Peyer's patch (tissue), 4 donors: ENCODE measurements around the gene FKRP. TPM values are rescaled to one million over a fixed set of nuclear protein-coding genes. Genes with fewer than 3 reads are reported as not detected.
A peak's percentile ranks its signal among the peaks of the same experiment; 100 is the strongest.

Experiments used
- DNase-seq, 3 donors: peaks; one replicate each; pipeline ENCODE4 v3.0.0-alpha.2; 2017 to 2019
- H3K27ac ChIP-seq, 4 donors: fragments of 200-600 bp; sonication (generic); one replicate each; pipeline ENCODE4 v1.5.1; 2016 to 2019
- H3K27me3 ChIP-seq, 2 donors: fragments of 200-600 bp; sonication (generic); one replicate each; pipeline ENCODE4 v1.5.1; 2019
- H3K36me3 ChIP-seq, 3 donors: fragments of 200-600 bp; sonication (generic); one replicate each; pipeline ENCODE4 v1.5.1; 2016 to 2019
- H3K4me1 ChIP-seq, 4 donors: fragments of 200-600 bp; sonication (generic); one replicate each; pipeline ENCODE4 v1.5.1; 2016 to 2019
- H3K4me3 ChIP-seq, 4 donors: fragments of 200-600 bp; sonication (generic); 1 replicate in 3 of 4; 2 replicates in 1 of 4; pipeline ENCODE4 v1.5.1; 2016 to 2019; ENCODE audit warnings: mild to moderate bottlenecking in 1 of 4
- H3K9me3 ChIP-seq, 4 donors: fragments of 200-600 bp; sonication (generic); one replicate each; pipeline ENCODE4 v1.5.1; 2016 to 2019; ENCODE audit warnings: mild to moderate bottlenecking in 1 of 4
- POLR2A ChIP-seq, 2 donors: fragments of 450-650 bp; IDR thresholded peaks; one replicate each; pipeline ENCODE4 v1.5.1; 2017; ENCODE audit warnings: antibody characterized with exemption in 2 of 2, mild to moderate bottlenecking in 2 of 2, moderate library complexity in 2 of 2
- total RNA-seq, 4 donors: library from RNA; depleted of rRNA; stranded (reverse); fragments of >200 nt; gene quantifications; one replicate each; pipeline ENCODE4 v1.1.0, GENCODE V29; 2016
- TF ChIP-seq, protein P1 (sequence below), 6 experiments: fragments of 450-650 bp in 4 of 6; fragments of 200-600 bp in 2 of 6; sonication (generic) in 1 of 6; IDR thresholded peaks; one replicate each; pipeline ENCODE4 v1.5.1; 2017 to 2019; ENCODE audit warnings: antibody characterized with exemption in 6 of 6, mild to moderate bottlenecking in 3 of 6, moderate library complexity in 1 of 6

FKRP gene
- total RNA-seq, 4 donors from 2014 or later, result 9.1 to 18.6 (median 15.3) TPM

DNA sequence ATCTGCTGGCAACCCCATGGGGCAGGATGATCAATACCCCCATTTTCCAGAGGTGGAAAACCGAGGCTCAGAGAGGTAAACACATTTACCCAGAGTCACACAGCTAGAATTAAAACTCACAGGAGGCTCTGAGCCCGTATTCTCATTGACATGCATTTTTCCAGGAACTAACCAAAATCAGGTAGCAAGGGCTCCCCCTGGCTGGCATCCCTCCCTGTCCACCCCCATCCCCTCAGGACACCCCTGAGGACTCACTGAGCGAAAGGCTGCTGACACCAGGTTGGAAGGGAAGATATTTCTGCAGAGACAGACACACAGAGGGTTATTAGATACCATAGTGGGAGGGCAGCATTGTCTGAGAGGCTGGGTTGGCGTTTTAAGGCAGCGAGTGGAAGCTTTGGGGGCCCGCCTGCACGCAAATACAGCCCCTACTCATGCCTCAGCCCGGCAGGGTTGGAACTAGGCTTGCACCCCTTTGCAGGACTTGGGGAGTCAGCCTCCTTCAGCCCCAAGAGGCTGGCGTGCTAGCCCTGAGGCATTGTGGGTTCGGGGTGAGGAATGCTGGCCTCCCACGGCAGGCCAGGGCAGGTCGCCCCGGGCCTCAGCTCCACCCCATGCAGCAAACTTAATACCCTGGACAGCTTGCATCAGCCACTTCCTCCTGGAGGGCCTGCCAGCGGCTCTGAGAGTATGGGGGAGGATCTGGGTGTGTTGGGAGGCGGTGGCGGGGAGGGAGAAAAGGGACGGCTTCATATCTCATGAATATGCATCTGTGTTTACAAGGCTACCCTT, 38.6 kb downstream of the FKRP start:
- DNase-seq, result peak; percentile 65 to 86 (median 80)
- no peaks in the 10 kb centered on the region for H3K27me3 ChIP-seq
- no peaks in the 10 kb centered on the region for H3K9me3 ChIP-seq
- H3K4me1 ChIP-seq, result peaks cover 0 to 33% (median 16%) of the 10 kb centered on the region in 4 donors
- TF ChIP-seq POLR2A (IDR thresholded peaks at IDR 0.05), result peak in 1 of 2 donors; percentile 24
- TF ChIP-seq, protein P1, sequence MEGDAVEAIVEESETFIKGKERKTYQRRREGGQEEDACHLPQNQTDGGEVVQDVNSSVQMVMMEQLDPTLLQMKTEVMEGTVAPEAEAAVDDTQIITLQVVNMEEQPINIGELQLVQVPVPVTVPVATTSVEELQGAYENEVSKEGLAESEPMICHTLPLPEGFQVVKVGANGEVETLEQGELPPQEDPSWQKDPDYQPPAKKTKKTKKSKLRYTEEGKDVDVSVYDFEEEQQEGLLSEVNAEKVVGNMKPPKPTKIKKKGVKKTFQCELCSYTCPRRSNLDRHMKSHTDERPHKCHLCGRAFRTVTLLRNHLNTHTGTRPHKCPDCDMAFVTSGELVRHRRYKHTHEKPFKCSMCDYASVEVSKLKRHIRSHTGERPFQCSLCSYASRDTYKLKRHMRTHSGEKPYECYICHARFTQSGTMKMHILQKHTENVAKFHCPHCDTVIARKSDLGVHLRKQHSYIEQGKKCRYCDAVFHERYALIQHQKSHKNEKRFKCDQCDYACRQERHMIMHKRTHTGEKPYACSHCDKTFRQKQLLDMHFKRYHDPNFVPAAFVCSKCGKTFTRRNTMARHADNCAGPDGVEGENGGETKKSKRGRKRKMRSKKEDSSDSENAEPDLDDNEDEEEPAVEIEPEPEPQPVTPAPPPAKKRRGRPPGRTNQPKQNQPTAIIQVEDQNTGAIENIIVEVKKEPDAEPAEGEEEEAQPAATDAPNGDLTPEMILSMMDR (IDR thresholded peaks at IDR 0.05), result peak in 1 of 6 experiments; percentile 7
- peak overlapping the region in 3 of 4 donors; percentile 26 to 89 (median 82) for H3K4me3 ChIP-seq
- peaks cover 0 to 41% (median 0%) of the 10 kb centered on the region in 3 donors for H3K36me3 ChIP-seq
- H3K27ac ChIP-seq, result peak overlapping the region; percentile 80 to 96 (median 86)

DNA sequence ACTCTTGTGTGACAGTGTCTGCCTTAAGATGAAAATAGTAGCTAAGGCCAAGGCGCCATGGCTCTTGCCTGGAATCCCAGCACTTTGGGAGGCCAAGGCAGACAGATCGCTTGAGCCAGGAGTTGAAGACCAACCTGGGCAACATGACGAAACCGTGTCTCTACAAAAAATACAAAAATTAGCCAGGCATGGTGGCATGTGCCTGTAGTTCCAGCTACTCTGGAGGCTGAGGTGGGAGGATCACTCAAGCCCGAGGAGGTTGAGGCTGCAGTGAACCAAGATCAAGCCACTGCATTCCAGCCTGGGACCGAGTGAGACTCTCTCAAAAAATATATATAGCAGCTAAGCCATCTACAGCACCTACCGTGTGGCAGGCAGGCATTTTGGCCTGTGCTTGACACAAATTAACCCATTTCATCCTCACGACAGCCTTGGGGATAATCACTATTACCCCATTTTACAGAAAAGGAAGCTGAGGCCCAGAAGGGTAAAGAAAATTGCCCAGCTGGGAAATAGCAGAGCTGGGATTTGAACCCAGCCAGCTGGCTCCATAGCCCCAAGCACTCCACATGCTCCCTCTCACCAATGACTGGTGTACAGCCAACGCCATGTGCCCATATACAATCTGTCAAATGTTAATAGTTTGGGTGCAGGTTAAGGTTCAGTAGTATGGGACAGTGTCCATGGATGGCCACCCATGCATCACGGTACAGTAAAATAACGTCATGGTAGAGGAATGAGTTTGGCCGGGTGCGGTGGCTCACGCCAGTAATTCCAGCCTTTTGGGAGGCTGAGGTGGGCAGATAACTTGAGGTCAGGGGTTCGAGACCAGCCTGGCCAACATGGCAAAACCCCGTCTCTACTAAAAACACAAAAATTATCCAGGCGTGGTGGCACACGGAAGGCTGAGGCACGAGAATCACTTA, 39.5 kb downstream of the FKRP start:
- H3K27me3 ChIP-seq, result no peaks in the 10 kb centered on the region
- peak overlapping the region in 3 of 4 donors; percentile 82 to 90 (median 89) for H3K4me3 ChIP-seq
- peak overlapping the region; percentile 80 to 96 (median 86) for H3K27ac ChIP-seq
- H3K4me1 ChIP-seq, result peaks cover 0 to 33% (median 16%) of the 10 kb centered on the region in 4 donors
- TF ChIP-seq POLR2A (IDR thresholded peaks at IDR 0.05), result no peak
- TF ChIP-seq, protein P1 (IDR thresholded peaks at IDR 0.05), result no peak
- peaks cover 0 to 33% (median 0%) of the 10 kb centered on the region in 3 donors for H3K36me3 ChIP-seq
- DNase-seq, result no peak
- H3K9me3 ChIP-seq, result no peaks in the 10 kb centered on the region

DNA sequence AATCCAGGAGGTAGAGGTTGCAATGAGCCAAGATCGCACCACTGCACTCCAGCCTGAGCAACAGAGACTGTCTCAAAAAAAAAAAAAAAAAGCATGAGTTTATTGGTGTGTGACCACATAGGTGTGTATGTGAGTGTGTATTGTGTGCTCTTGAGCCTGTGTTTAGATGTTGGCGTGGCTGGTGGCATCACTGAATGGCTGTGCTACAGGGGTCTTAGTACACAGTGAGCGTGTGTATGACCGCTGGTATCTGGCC, 40.1 kb downstream of the FKRP start:
- Histone ChIP-seq H3K27me3 (no peaks in the 10 kb centered on the region), H3K27ac (peak overlapping the region; percentile 80 to 96 (median 86)), H3K4me1 (peaks cover 0 to 33% (median 16%) of the 10 kb centered on the region in 4 donors), H3K36me3 (peaks cover 0 to 27% (median 0%) of the 10 kb centered on the region in 3 donors), H3K9me3 (no peaks in the 10 kb centered on the region), H3K4me3 (peak overlapping the region; percentile 82 to 90 (median 86))
- DNase-seq, result no peak
- no peak for TF ChIP-seq POLR2A (IDR thresholded peaks at IDR 0.05)
- TF ChIP-seq, protein P1 (IDR thresholded peaks at IDR 0.05), result no peak

DNA sequence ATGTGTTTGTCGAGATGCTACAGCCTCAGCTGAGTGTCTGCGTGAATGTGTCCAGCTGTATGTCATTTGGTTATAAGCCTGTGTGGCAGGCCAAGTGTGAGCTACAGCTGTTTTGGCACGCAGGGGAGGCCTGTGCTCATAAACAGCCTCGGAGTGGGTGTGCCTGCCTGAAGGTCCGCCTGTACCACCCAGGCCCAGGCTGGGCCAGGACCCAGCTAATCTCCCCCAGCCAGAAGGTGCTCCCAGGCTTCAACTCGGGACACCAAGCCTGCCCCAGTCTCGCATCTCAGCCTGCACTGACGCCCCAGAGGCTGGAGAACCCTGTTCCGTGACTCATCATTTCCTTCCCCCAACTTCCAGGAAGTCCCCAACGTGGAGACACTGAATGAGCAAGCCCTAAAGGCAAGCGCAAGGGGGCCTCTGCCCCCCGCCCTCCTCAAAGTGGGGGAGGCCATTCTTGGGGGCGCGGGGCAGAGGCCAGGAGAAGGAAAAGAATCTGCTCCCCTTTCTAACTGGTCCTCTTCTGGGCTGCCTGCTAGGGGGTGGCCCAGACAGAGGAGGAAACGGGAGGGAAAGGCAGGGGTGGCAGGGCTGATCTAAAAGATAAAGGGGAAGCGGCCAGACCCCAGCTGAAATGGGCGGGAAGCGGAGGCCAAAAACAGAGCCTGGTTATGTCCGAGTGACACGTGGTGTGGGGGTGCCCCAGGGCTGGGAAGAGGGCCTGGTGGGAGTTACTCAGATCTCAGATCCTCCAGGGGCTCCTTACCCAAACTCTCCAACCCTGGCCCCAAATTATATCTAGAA, 40.6 kb downstream of the FKRP start:
- peak overlapping the region; percentile 82 to 90 (median 86) for H3K4me3 ChIP-seq
- DNase-seq, result peak; percentile 77 to 90 (median 80)
- peaks cover 0 to 33% (median 16%) of the 10 kb centered on the region in 4 donors for H3K4me1 ChIP-seq
- peak overlapping the region; percentile 80 to 96 (median 86) for H3K27ac ChIP-seq
- H3K27me3 ChIP-seq, result no peaks in the 10 kb centered on the region
- no peaks in the 10 kb centered on the region for H3K9me3 ChIP-seq
- H3K36me3 ChIP-seq, result peaks cover 0 to 22% (median 0%) of the 10 kb centered on the region in 3 donors
- TF ChIP-seq, protein P1 (IDR thresholded peaks at IDR 0.05), result no peak
- TF ChIP-seq POLR2A (IDR thresholded peaks at IDR 0.05), result peak; percentile 19 to 40

DNA sequence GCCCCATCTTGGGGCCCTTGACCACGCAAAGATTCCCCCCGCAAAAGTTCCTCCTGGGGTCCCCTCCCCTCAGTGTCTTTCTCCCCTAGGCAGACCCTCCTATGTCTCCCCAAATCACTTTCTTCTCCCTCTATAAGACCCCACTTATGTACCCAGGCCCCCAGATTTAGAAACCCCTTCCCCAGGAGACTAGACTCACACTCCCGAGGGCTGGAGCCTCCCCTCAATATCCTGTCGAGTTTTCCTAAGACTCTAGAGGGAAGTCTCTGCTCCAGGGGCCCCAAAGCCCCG, 41.1 kb downstream of the FKRP start:
- DNase-seq, result no peak
- H3K4me1 ChIP-seq, result peaks cover 0 to 33% (median 16%) of the 10 kb centered on the region in 4 donors
- TF ChIP-seq, protein P1 (IDR thresholded peaks at IDR 0.05), result no peak
- TF ChIP-seq POLR2A (IDR thresholded peaks at IDR 0.05), result no peak
- peaks cover 0 to 16% (median 0%) of the 10 kb centered on the region in 3 donors for H3K36me3 ChIP-seq
- H3K27ac ChIP-seq, result peak overlapping the region; percentile 80 to 96 (median 86)
- H3K9me3 ChIP-seq, result no peaks in the 10 kb centered on the region
- H3K4me3 ChIP-seq, result peak overlapping the region; percentile 82 to 90 (median 86)
- no peaks in the 10 kb centered on the region for H3K27me3 ChIP-seq
